GM10266 (cell line): Measurements from ENCODE around the gene ANK2.
A peak's percentile ranks its signal among the peaks of the same experiment; 100 is the strongest.

Experiments
- DNase-seq: peaks from one replicate; pipeline ENCODE4 v3.0.0; 2012; ENCODE audit errors: extremely low spot score
- TF ChIP-seq, protein P1 (sequence below): IDR thresholded peaks from 2 replicates; pipeline ENCODE4 v1.5.1; 2012; ENCODE audit warnings: mild to moderate bottlenecking, low read depth; ENCODE audit not compliant: control insufficient read depth, insufficient read depth; ENCODE audit errors: missing control alignments

The ANK2 gene

GRCh38 chr4:113103556-113103955, 54.1 kb downstream of the ANK2 start:
- TF ChIP-seq, protein P1, sequence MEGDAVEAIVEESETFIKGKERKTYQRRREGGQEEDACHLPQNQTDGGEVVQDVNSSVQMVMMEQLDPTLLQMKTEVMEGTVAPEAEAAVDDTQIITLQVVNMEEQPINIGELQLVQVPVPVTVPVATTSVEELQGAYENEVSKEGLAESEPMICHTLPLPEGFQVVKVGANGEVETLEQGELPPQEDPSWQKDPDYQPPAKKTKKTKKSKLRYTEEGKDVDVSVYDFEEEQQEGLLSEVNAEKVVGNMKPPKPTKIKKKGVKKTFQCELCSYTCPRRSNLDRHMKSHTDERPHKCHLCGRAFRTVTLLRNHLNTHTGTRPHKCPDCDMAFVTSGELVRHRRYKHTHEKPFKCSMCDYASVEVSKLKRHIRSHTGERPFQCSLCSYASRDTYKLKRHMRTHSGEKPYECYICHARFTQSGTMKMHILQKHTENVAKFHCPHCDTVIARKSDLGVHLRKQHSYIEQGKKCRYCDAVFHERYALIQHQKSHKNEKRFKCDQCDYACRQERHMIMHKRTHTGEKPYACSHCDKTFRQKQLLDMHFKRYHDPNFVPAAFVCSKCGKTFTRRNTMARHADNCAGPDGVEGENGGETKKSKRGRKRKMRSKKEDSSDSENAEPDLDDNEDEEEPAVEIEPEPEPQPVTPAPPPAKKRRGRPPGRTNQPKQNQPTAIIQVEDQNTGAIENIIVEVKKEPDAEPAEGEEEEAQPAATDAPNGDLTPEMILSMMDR, result no peak
- no peak for DNase-seq

DNA sequence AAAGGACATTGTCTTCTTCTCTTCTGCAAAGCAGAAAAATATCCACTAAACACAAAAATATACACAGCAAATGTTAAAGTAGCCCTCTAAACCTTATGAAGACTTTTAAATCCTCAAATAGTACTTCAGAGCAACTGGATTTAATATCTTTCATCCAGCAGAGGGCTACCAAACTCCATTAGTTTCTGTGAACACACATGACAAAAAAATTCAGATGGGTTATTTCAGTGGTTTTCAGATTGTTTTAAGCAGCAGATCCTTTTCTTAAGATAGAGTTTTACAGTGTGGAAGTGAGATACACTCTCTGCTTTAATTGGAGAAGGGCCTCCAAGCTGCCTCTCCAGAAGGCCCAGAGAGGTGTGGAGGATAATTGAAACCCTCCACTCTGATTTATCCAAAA, 56.7 kb downstream of the ANK2 start:
- TF ChIP-seq, protein P1, result no peak
- DNase-seq, result peak; percentile 7

DNA sequence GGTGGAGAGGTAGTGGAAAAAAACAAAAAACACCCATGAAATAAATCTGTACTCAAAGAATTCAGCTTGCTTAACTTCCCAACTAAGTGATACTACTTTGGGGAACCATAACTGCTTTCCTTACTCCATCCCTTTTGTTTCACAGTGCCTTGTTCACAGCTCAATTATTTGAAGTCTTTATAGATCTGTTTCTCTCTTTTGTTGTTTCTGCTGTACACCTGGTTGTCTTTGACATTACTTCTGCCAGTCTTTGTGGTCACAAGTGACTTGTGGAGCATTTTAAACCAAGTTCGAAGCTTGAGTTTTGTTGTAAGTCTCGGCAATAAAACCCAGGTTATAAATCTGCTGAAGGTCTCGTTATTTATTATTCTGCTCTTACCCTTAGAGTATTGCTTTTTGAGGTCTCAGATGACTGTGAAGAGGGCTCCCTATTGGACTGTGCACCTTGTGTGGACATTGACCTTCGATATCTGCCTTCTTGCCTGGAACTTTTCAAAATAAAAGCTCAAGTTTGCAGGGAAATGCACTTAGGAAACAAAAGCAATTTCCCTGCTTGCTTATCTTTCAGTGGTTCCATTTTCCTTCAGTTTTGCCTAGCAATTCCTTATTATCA, 59.8 kb downstream of the ANK2 start:
- TF ChIP-seq, protein P1, result no peak
- DNase-seq, result no peak

- DNase-seq, result no peak
- TF ChIP-seq, protein P1, result no peak
Observed at GRCh38 chr4:113112338-113112978, 63.0 kb downstream of the ANK2 start.

- TF ChIP-seq, protein P1, result no peak
- no peak for DNase-seq
Observed at GRCh38 chr4:113113151-113113550, 63.7 kb downstream of the ANK2 start.

DNA sequence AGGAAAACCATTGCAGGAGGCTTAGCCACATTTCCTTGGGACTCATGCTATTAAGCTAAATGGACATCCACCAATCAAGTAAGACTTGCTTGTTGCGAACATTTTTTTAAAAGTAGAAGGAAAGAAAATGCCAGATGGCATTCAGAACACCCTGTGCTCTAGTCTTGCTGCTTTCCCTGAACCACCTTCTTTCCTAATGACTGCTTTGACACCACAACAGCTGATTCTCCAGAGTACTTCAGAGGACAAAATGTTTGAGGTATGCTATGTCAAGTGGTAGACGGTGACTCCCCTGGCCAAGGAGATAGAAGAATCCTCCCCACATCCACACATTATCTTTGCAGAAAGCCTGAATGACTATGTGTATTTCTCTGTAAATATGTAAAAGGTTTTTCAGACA, 65.4 kb downstream of the ANK2 start:
- no peak for DNase-seq
- TF ChIP-seq, protein P1, result no peak

DNA sequence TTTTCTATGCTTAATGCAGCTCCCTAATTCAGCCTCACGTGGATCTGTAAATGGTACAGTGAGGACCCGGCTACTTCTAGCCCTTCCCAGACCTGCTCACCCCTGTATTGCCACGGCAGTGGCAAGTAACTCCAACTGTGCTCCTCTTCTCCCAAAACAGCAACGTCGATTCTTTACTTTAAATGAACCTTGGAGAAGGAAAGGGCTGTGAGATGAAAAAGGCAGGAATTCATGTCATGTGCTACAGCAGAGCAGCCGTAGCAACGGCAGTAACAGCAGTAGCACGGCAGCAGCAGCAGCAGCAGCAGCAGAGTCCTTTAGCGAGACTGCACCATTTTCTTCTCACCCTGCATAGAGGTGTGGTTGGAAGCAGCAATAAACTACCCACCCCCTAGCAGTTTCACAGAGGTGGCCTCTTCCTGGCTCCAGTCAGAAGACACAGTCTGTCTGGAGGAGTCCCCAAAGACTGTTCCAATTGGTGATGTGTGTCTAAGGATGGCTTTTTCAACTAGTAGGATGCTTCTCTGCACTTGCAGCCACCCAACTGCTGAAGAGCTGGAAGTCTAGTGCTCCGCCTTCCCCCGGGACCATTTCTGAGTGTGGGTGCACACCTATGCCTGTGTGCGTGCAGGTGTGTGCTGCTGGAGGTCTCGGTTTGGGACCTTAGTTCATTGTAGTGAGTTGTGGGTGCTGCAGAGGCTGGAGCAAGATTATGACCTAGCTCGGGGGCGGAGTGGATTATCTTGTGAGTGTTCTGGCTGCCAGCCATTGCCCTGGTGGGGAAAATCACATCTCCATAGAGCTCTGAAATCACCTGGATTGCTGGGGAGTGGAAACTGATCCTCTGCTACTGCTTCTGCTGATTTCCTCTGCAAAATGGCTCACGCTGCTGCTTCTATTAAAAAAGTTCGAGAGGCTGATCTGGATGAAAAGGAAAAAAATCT, 67.2 kb downstream of the ANK2 start:
- no peak for DNase-seq
- TF ChIP-seq, protein P1, result no peak
